HG02981 (cell line): ENCODE results near the gene TSSC4.

ENCODE experiments used
- ATAC-seq: cut with Tn5 transposase; IDR thresholded peaks from one replicate; pipeline ENCODE4 v1.9.1; 2021; ENCODE audit warnings: mild to moderate bottlenecking, moderate library complexity; ENCODE audit not compliant: unreplicated experiment

The TSSC4 gene

DNA sequence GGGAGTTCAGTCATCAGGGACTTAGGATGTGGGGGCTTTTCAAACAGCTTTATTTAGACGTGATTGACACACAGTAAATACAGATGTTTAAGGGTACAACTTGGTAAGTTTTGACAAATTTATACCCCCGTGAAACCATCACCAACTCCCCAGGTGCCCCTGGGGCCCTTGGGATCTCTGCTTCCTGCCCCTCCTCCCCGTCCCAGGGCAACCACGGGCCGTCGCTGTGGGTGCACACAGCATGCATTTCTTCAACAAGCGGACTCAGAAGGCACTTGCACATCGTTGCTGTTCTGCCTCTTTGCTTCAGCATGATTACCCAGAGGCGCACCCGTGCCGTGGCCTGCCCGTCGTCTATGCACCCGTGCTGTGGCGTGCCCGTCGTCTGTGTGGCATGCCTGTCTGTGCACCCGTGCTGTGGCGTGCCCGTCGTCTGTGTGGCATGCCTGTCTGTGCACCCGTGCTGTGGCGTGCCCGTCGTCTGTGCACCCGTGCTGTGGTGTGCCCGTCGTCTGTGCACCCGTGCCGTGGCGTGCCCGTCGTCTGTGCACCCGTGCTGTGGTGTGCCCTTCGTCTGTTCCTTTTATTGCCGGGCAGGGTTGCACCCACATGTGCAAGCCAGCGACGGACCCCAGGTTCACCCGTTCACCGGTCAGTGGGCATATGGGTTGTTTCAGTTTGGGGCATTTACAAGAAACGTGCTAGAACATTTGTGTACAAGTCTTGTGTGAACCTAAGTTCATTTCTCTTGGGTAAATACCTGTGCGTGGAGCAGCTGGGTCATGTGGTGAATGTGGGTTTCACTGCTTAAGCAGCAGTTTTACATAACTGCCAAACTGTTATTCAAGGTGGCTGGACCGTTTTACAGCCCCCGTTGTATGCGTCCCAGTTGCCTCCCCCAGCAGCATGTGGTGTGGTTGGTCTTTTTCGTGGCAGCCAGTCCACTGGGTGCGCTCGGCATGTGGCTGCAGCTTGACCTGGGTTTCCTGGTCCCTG, 15.1 kb upstream of the TSSC4 start:
- ATAC-seq, result no peak

DNA sequence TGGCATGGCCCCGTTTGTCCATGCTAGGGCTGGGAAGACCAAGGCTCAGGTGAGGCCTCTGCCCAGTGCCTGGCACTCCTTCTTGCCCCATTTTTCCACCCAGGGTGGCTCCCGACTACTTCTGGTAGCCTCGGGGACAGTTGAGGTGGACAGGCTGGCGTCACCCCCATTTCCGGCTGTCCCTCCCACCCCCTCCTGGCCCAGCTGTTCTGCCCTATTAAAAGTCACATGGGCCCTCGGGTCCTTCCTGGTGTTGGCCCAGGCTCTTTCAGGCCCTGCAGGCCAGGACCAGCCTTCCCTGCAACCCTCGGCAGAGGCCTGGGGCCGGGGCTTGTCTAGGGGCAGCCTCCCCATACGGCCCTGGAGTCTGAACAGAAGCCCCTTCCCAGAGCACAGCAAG, 14.0 kb upstream of the TSSC4 start:
- no peak for ATAC-seq

DNA sequence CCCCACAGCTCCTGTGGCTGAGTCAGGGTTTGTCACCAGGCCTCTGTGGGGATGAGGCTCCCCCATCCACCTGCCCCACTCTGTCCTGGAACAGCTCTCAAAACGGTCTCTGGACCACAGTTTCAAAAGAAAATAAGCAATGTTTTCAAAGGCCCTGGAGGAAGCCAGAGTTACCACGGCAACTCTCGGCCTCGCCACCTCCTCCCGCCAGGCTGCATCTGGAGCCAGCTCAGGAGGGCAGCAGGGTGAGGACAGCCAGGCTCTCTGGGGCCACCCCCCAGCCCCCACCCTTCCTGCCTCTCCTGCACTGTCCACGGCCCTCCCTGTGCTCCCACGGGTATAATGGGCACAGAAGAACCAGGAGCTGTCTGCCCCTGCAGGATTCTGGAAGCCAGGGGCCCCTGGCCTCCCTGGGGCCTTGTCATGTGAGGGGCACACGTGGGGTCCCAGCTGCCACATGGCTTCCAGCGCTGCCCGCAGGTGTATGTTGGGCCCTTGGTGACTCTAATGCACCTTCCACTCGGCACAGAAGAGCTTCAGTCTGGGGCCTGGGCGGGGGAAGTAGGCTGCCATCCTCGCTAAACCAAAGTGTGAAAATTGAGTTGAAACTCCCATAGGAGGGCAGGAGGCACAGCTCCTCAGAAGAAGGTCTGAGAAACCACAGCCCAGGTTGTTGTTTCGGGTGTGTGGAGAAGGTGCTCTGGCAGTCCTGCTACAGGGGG, 13.1 kb upstream of the TSSC4 start:
- ATAC-seq, result peak; percentile 32

DNA sequence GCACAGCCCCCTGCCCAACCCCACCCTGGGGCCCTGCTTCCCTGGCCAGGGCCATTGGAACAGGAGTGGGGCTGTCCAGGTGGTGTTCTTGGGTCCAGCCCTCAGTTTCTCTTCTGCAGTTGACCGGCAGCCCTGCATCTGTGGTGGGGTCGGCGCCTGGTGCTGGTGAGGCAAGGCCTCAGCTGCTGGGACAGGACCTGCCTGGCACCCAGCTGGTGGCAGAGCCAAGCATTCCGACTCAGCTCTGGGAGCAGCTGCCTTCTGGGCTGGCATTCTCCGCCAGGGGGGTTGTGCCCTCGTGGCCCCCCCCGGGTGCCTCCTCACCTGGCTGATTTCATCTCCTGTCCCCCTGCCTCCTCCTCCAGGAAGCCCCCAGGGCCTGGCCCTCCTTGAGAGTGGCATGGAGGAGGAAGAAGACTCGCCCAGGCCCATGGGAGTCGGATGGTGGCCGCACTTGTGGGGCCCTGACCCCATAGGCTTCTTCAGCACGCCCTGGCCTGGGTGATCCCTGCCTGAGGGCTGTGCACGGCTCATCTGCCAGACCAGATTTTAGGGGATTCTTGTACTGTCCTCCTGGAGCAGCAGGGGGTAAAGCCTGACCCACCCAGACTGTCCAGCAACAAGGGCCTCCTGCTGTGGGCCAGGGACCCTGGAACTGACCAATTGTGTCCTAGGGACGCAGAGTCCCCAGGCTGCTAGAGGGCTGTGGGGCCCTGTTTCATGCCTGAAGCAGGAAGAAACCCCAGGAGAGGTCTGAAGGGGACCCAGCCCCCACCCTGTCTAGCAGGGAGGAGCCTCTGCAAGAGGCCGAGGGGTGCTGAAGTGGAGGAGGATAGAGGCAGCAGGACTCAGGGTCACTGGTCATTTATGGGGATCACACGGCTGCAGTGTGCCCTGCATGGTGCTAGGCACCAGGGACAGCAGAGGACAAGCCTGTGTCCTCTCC, 11.8 kb upstream of the TSSC4 start:
- ATAC-seq, result no peak

DNA sequence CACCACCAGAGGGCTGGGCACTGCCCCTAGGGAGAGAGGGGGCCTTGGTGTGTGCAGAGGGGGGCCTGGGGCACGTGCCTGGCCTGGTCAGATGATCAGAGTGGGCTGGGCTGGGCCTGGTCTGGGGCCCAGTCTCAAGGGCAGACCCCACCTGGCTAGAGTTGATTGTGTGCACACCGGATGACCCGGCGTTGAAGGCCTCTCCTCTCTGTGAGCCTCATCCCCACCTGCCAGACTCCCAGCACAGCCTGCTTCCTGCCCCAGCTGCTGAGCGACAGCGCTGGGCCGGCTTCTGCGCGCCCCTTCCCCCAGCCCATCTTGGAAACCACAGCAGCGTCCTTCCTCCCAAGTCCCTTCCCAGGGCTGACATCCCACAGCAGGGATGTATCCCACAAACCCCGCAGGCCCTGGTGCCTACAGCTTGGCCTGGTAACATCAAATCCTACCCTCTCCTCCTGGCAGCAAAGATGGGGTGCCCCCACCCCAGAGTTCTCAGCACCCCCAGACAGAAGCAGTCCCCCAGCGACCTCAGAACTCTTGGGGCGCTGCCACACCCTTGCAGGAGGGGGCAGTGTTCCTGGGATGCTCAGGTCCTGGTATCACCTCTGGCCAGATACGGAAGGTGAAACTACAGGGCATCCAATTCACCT, 11.0 kb upstream of the TSSC4 start:
- no peak for ATAC-seq

DNA sequence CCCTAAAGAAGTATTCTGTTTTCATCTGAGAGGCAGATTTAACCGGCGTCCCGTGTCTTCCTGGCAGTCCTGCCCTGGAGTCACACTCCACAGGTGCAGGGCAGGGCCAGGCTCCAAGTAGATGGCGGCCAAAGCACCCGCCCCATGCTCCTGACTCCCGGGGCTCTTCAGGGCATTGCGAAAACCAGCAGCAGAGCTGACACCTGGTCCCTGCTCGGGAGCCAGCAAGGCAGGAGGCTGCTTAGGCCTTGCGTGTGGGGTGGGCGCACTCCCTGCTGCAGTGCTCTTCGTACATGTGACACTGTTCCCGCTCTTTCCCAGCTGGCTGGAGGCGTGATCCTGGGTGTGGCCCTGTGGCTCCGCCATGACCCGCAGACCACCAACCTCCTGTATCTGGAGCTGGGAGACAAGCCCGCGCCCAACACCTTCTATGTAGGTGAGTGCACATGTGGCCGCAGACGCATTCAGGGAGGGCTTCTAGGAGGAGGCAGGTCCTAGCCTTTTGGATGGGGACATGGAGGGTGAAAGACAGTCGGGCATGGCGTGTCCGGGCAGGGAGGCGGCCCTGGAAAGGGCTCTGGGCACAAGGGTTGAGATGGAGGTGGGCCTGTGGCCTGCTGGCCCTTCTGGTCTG, 10.3 kb upstream of the TSSC4 start:
- no peak for ATAC-seq

DNA sequence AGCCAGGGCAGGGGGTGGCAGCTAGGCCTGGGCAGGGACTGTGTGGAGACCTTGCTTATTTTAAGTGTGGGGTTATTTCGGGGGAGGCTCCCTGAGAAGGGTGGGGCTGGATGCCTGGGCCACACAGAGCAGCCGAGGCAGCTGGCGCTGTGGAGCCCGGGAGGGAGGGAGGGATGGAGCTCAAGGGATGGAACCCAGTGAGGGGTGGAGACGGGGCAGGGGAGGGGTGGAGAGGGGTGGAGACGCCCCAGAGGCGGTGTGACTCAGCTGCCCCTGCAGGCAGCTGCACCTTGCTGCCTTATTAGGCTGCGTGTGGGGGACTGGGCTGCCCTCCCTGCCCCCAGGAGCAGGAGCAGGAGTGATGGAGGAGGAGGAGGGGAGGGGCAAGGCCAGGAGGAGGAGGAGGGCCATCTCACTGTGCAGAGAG, 9.8 kb upstream of the TSSC4 start:
- ATAC-seq, result no peak

DNA sequence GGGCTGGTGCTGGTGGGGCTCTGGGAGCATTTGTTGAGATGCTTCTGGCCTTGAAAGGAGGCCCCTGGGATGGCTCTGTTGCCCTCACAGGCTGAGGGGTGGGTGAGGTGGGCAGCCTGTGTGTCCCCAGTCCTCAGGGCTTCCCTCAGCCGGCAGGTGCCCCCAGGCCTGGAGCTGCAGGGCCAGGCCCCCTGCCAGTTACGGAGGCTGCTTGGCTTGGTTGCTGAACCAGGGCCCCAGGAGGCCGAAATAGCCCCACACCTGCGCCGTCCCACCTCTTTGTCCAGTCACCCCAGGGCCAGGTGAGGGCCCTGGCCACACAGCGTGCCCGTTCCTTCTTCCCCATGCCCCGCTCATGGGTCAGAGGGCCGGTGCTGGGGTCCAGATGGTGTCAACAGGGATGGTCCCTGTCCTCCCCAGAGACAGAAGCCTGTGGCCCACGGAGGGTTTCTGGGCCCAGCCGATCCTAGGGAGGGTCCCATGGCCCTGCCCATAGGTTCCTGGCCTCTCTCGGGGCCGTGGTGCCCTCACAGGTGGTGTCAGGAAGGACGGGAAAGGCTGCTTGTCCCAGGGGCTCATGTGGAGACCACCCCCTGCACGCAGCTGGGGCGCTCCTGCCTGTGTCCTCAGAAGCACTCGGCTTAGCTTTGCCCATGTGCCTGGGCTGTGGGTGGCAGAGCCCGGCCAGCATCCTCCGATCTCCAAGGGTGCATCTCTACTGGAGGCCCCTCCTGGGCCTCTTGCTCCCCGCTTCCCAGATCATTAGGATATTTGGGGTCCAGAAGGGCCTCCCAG, 9.2 kb upstream of the TSSC4 start:
- no peak for ATAC-seq

DNA sequence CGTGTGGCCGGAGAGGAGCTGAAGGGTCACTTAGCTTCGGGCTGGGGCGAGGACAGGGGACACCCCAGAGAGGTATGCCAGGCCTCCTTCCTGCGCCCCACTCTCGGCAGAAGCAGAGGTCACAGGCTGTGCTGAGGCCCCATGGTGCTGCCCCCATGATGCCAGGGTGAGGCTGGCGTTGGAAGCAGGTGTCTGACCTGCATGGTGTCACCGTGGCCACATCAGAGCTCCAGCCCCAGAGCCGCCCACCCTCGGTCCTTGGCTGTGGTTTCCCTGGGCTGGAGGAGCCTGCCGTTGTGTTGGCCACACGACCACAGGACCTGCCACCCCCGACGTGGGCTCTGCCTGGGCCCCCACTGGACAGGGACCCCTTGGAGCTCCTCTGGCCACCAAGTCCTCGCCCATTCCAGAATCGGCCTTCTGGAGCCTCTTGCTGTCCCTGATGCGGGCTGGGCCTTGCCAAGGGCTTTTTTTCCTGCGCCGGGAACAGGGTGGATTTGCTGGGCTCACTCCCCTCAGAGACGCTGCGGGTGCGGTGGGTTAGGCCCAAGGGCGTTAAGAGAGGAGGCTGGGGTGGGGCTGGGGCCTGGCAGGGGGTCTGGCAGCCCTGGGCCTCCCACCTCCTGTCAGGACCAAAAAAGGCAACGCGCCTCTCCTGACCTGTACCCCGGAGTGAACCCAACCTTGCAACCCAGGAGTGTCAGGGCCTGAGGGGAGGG, 8.2 kb upstream of the TSSC4 start:
- ATAC-seq, result no peak

DNA sequence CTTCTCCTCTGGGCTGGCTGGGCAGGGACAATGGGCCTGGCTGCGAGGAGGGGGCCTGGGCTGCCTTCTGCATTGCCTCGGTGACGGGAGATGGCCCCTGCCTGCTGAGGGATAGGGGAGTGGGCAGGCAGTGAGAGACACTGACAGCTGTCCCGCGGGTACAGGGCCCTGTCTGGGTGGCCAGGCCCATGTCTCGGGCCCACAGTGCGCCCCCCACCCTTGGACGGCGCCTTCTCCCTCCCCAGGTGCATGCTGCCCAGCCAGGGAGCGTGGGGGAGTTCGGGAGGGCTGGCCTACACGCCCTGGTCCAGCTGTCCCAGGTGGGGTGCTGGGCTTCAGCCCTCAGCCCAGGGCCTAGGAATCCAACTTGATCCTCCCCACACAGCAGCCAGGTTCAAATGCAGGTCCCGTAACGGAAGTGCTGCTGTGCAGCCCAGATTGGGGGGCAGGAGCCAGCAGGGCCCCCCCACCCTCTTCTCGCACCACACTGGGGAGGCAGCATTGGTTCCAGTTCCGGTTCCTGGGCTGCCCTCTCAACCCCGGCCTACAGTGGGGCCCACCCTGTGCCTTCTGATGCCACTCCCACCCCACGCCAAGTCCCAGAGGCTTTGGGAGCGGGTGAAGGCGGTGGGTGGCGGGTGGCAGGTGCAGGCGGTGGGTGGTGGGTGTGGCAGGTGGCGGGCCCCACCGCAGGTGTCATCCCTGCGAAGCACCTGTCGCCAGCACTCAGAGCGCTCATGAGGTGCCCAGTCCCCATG, 7.3 kb upstream of the TSSC4 start:
- no peak for ATAC-seq

DNA sequence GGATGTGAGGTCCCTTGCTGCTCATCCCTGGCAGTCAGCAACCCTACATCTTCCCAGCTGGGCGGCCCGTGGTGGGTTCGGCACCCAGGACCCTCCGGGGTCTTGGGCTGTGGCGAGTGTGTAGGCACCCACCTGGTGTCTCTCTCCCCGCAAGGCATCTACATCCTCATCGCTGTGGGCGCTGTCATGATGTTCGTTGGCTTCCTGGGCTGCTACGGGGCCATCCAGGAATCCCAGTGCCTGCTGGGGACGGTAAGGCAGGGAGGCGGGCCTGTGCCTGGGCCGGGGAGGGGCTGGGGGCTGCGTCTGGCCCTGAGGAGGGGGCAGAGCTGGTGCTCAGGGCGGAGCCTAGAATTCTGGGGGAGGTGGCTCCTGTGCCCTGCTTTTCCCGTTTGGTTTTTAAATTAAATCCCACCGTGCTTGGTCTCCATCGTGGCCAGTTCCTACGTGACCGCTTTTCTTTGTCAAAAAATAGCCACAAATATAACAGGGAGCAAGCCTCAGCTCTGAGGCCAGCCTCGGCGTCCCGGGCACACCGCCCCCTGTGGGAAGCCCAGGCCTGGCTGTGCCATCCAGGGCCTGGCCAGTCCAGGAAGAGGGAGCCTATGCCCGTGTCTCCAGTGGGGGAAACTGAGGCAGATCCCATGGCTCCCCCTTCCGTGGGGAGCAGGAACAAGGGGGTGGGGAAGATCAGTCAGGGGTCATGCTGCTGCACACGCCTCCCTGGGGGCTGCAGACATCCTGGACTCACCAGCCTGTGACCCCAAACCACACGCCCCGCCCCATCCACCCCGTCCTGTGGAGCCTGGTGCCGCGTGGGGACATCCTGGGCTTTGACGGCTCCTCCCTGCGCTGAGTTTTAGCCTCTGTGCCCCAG, 6.4 kb upstream of the TSSC4 start:
- ATAC-seq, result no peak

DNA sequence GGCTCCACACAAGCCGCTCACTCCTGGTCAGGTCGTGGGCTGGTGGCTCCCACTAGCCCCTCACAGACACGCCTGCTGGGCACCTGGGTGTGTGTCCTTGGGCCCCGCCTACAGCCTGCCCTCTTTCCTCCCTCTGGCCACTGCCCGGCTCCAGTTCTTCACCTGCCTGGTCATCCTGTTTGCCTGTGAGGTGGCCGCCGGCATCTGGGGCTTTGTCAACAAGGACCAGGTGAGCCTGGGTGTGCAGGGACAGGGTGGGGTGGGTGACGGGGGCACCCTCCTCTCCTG, 5.8 kb upstream of the TSSC4 start:
- no peak for ATAC-seq

DNA sequence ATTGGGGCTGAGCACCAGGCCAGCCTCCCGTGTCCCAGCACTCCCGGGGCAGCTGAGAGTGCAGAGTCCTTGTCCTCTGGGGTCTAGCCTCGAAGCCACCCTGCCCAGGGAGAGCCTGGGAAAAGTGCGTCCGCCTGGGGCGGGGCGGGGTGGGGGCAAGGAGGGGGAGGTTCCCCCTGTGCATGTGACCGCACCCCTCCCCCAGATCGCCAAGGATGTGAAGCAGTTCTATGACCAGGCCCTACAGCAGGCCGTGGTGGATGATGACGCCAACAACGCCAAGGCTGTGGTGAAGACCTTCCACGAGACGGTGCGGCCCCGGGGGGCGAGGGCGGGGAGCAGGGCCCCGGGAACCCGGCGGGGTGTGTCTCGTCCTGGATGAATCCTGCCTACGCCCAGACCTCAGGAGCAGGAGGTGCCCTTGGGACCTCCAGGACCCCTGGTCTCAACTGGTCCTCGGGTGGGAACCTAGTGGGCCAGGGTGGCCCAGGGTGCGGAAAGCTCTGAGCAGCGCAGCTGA, 5.3 kb upstream of the TSSC4 start:
- ATAC-seq, result no peak

DNA sequence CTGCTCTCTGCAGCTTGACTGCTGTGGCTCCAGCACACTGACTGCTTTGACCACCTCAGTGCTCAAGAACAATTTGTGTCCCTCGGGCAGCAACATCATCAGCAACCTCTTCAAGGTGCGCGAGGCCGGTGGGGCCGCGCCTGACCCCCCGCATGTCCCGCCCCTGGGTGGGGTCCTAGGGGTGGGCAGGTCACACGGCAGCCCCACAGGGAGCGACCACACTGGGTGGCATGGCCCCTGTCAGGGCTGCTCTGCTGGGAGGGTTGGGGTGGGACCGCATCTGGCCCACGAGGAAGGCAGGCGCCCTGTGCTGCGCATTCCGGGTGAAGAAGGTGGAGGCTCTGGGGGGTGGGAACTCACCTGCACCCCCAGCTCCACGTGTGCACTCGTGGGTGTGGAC, 4.7 kb upstream of the TSSC4 start:
- ATAC-seq, result no peak

DNA sequence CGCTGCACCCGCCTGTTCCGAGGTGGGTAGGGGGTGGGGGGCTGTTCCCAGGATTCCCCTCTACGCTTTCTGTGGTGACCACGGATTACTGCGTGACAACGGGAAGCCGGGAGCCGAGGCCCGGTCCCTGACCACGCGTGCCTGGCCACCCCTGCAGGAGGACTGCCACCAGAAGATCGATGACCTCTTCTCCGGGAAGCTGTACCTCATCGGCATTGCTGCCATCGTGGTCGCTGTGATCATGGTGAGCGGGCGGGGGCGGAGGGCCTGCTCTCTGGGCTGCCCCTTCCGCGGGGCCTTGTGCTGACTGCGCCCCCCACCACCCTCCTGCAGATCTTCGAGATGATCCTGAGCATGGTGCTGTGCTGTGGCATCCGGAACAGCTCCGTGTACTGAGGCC, 4.1 kb upstream of the TSSC4 start:
- no peak for ATAC-seq

DNA sequence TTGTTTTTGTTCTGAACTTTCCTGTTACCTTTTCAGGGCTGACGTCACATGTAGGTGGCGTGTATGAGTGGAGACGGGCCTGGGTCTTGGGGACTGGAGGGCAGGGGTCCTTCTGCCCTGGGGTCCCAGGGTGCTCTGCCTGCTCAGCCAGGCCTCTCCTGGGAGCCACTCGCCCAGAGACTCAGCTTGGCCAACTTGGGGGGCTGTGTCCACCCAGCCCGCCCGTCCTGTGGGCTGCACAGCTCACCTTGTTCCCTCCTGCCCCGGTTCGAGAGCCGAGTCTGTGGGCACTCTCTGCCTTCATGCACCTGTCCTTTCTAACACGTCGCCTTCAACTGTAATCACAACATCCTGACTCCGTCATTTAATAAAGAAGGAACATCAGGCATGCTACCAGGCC, 3.5 kb upstream of the TSSC4 start:
- no peak for ATAC-seq
